HG02981 (cell line): Measurements from ENCODE around the gene PTCD3.

Experiments
- ATAC-seq: cut with Tn5 transposase; IDR thresholded peaks from one replicate; pipeline ENCODE4 v1.9.1; 2021; ENCODE audit warnings: mild to moderate bottlenecking, moderate library complexity; ENCODE audit not compliant: unreplicated experiment

The PTCD3 gene

GRCh38 chr2:86143307-86143706 lies 37.3 kb downstream of the PTCD3 start:
- no peak for ATAC-seq

- no peak for ATAC-seq
Observed at GRCh38 chr2:86143926-86144685, 38.1 kb downstream of the PTCD3 start.

DNA sequence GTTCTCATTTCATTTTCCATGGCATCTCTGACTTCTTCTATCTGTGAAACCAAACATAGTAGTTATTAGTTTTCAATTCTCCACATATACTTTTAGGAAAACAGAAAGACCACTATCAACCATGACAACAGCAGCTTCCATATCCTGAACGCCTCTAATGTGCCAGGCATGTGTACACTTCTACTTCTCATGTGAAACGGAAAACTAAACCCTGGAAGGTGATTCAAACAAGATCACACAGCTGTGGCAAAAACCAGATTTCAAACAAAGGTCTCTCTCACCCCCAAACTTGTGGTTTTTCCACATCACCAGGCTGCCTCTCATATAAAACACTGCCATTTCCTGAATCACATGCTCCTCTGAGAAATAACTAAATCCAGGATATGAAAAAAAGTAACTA lies 41.8 kb downstream of the PTCD3 start:
- no peak for ATAC-seq

DNA sequence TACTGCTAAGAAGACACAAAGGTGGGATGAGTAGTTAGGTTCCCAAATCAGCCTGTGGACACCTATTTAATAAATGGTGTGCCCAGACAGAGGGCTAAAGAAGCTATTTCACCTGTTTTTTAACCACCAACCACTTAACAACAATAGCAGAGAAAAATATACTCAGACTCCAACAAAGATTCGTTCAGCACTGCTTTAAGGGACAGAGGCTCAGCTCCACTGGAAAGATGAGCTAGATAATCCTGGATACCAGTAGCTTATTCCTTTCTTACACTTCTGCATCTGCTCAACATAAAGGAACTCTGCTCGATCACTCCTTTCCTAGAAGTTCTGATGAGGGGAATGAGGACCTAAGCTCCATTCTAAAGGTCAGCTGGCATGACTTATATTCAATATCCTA lies 44.5 kb downstream of the PTCD3 start:
- no peak for ATAC-seq

- ATAC-seq: no peak
Observed at GRCh38 chr2:86157009-86157556, 51.0 kb downstream of the PTCD3 start.

DNA sequence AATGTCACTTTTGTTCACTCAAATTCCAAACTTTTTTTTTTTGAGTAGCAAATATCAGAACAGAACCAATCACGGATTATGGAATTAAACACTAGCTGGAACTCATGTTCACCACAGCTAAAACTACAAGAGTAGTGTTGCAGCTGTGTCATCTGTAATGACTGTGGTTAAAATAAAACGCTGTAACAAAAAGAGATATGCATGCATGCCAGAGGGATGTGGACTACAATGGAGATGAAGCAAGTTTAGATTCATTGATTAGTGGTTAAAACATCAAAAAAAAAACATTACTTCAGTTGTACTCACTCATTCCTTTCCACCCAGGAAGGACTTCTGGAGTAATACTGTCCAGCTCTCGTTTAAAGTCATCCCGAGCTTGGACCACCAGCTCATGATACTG lies 52.3 kb downstream of the PTCD3 start:
- no peak for ATAC-seq

- ATAC-seq: no peak
Observed at GRCh38 chr2:86160156-86160952, 54.3 kb downstream of the PTCD3 start.

GRCh38 chr2:86170449-86170848 lies 64.4 kb downstream of the PTCD3 start:
- ATAC-seq: no peak

DNA sequence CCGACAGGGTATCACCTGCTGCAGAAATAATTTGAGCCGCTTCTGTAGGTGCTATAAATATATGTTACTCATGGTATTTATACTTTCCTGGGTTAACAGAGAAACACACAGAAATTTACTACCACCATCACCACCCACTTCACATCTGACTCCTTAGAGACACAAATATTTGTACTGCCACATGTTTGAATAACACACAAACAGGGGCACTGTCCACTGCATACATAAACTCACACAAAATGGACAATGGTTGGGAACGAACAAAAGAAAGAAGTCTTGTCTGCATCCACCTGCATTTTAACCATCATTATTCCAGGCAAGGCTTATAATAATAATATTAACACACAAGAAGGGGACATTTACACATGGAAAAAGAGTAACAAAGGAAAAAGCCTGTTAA lies 65.3 kb downstream of the PTCD3 start:
- no peak for ATAC-seq

DNA sequence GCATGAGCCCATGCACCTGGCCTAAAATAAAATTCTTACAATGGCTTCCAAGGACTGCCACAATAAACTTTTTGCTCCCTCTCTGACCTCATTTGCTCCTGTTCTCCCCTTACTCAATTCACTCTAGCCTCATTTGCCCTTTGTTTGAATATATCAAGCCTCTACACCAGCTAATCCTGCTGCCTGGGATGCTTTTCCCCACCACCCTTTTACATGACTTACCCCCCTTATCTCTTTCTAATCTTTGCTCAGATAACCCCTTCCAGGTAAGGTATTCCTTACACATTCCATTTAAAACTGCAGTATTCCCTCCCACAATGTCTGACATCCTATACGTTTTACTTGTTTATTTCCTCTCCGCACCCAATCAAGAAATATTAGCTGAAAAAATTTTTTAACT lies 66.6 kb downstream of the PTCD3 start:
- ATAC-seq: no peak

DNA sequence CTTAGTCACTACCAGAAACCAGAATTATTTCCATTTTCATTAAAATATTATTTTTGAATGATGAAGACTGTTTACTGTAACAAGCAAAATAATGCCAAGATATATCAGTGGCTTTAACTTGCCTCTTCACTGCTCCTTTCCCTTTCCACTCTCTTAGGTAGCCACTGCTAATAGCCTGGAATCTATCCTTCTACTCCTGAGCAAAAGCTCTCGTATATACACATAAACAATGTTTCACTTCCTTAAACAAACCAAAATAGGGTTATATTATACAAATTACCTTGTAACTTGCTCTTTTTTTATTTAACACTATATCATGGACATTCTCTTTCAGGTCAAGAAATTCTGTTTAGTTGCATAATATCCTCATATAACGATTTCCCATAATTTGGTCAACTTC lies 68.4 kb downstream of the PTCD3 start:
- ATAC-seq: no peak

DNA sequence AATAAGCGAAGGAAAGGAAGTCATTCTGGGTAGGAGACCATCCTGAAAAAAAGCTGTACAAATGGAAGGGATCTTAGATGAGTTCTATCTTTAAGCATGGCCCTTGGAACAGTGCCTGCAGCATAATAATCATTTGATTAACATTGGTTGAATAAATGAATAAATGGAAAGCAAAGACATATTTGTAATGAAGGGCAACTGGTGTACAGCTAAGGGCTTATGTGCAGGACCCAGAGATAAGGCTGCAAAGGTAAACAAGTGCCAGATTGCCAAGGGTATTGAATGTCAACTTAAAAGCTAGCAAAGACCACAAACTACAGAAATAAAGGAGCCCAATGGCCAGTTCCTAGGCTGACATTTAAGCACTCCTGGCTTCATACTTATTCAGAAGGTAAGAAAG lies 69.8 kb downstream of the PTCD3 start:
- no peak for ATAC-seq

- ATAC-seq: no peak
Observed at GRCh38 chr2:86176597-86176996, 70.6 kb downstream of the PTCD3 start.

DNA sequence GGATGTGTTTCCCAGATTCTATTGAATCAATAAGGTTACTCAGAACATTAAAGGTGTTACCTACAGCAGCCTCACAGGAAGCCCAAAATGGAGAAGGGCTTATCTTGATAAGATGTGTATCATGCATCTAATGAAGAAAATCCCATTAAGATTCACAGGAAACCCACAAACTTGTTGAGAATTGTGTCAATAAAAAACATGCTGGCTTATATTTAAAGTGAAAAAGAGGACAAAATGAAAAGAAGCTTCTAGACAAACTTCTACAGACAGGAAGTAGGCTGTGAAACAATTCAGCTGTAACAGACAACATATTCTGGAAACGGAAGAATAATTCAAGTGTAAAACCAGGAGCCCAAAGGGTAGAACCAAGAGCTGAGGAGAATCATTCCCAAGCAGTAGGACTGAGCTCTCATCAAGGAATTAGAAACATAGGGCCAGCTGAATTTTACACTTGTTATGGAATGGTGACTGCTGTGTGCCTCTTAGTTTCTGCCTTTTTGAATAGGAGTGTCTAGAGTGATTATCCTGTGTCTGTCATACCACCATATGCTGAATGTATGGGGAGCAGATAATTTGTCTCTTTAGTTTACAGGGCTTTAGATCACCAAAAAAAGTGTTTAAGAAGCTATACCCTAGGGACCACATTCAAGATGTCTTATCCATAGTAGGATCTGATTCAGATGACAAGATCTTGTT lies 79.6 kb downstream of the PTCD3 start:
- ATAC-seq: no peak

DNA sequence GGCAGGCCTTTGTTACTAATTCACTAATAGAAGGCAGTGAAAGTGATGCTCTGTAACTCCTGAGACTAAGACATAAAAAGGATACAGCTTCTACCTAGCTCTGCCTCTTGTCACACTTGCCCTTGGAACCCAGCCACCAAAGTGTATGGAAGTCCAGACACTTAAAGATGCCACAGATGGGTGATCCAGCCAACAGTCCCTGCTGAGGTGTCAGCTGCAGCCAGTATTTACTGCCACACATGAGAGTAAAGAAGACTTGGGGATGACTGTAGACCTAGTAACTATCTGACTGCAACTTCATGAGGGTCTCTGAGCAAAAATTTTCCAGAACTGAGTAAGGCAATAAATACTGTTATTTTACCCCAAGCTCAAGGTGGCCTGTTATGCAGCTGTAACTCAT lies 80.4 kb downstream of the PTCD3 start:
- ATAC-seq: no peak

GRCh38 chr2:86189782-86190416 lies 83.9 kb downstream of the PTCD3 start:
- no peak for ATAC-seq
